ENCODE measurements around the gene SLC25A5. TPM values are rescaled to one million over a fixed set of nuclear protein-coding genes. Genes with fewer than 3 reads are reported as not detected.
A peak's percentile ranks its signal among the peaks of the same experiment; 100 is the strongest.
"Not testable (repeated sequence)": the region's sequence is repeated elsewhere in the genome, so short reads cannot be mapped to it uniquely, and the experiment has no call there.

Gene SLC25A5
- total RNA-seq, 2 experiments from 2014 or later, result 627 to 652 TPM

DNA sequence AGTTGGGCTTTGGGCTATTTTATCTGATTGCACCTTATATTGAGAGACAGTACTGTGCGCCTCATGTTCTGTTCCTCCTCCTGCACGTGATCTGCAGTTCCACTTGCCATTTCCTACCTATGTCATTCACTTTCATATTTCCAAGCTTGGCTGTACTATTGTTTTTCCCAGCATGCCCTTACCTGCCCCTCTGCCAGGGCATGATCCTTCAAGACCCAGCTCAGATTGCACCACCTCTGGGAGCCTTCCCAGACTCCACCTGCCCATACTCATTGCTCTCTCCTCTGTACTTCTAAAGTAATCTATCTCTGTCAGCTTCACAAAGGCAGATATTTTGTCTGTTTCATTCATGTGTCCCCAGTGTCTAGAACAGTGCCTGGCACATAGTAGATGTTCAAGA, 11.6 kb downstream of the SLC25A5 start:
- peaks cover 18% of the 10 kb centered on the region for H3K4me1 Mint-ChIP-seq (ENCODE audit: low read depth)
- no peak overlapping the region for H3K27ac Mint-ChIP-seq
- H3K36me3 Mint-ChIP-seq, result no peaks in the 10 kb centered on the region
- H3K4me3 Mint-ChIP-seq, result no peak overlapping the region
- ChIA-PET POLR2A (no interaction called here), CTCF (no interaction called here)
- DNase-seq, result no peak
- H3K27me3 Mint-ChIP-seq, result no peaks in the 10 kb centered on the region
- H3K9me3 Mint-ChIP-seq, result no peaks in the 10 kb centered on the region
- intact Hi-C loops (cut with micrococcal nuclease), result no loop called here

DNA sequence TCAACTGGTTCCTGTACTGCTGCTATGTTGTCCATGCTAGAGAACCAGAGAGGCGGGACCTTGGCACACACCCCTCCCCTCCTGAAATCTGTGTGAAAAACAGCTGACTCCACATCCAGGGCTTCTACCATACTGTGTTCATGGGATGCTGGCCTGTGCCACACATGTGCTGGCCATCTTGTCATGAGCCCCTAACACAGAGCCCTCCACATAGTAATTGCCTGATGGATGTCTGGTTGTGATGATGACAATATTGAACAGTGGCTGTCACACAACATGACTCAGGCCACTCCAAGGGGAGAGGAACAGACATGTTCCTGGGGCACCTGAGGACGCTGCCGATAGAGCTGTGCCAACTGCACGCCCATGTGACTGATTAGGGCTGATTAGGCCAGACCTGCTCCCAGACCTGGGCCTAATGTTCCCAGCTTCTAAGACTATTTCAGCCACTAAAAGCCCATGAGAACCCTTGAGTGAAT, 13.1 kb downstream of the SLC25A5 start:
- no peak for DNase-seq
- Mint-ChIP-seq H3K36me3 (no peaks in the 10 kb centered on the region), H3K27ac (no peak overlapping the region), H3K9me3 (no peaks in the 10 kb centered on the region), H3K4me1 (ENCODE audit: low read depth) (peaks cover 6% of the 10 kb centered on the region), H3K4me3 (no peak overlapping the region), H3K27me3 (no peaks in the 10 kb centered on the region)
- intact Hi-C loops (cut with micrococcal nuclease), result no loop called here
- ChIA-PET CTCF (interaction anchor here (0.9 to 3.4 kb wide), 6 partner anchors 10 to 246 kb away, joined by 3 to 18 read pairs (median 9); partner anchors contain the start of gene SLC25A5), POLR2A (no interaction called here)

DNA sequence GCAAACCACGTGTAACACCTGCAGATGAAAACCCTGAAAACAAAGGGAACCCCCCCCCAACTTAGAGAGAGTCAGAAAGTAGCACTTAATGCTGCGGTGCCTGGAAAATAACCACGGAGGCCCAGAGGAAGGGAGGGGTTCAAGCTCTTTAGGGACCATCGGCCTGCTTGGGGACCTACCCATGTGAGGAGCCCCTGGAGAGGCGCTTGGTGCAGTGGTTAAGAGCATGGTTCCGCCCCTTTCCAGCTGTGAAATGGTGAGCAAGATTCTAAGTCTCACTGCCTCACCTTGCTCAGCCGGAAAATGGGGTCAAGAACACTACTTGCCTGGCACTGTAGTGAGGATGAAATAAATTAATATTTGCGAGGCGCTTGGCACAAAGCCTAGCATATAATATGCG, 13.8 kb downstream of the SLC25A5 start:
- Mint-ChIP-seq H3K4me1 (ENCODE audit: low read depth) (peaks cover 4% of the 10 kb centered on the region), H3K27me3 (no peaks in the 10 kb centered on the region), H3K4me3 (no peak overlapping the region), H3K36me3 (no peaks in the 10 kb centered on the region), H3K9me3 (no peaks in the 10 kb centered on the region), H3K27ac (no peak overlapping the region)
- CTCF ChIA-PET, result interaction anchor here (0.9 to 3.4 kb wide), 10 partner anchors 9 to 883 kb away, joined by 3 to 18 read pairs (median 5); partner anchors contain the start of gene SLC25A5
- POLR2A ChIA-PET, result no interaction called here
- intact Hi-C loops (cut with micrococcal nuclease), result loop anchor here (2.0 kb wide), 1 partner anchor 13 kb away; the partner anchor contains the start of gene SLC25A5
- DNase-seq, result no peak

DNA sequence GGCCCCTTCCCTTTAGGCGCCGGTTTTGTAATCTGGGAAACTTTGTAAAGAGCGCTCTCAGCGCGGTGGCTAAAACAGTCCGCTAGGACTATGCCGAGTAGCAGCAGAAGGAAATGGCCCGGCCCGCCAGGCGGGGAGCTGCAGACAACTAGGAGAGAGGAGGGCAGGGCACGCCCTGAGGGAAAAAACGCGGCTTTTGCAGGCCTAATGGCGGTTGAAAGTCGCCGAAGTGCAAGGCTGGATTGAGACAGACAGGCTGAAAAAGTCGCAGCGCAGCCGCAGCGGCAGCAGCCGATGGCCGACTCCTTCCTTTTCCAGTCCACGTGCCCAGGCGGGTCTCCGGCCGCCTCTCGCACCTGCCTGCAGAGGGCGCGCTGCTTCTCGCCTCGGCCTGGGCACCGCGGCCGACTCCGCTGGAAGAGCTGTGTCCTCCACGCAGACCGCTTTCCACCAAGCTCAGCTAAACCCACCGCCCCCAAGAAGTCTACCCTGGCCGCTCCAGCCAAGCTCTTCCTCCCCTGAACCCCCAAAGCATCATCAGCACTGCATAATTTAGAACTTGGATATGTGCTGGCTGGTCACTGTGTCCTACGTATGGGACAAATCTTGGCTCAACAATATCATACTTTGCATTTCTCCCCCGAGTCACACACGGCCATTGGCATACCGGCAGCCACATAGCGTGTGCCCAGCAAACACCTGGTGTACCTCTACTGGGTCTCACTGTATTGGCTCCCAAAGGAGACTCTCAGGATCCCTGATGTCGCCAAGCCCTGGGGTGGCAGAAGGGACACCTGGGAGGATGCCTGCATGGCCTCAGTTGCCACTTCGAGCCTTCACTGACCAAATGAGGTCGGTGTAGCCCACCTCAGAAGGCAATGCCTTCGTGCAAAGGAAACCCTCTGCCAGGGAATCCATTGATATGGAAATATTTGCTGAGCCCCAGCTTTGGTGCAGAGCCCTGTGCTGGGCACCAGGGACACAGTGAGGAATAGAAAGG, 14.5 kb downstream of the SLC25A5 start:
- peak overlapping the region; percentile 59 for H3K4me3 Mint-ChIP-seq
- ChIA-PET CTCF (interaction anchor here (0.6 to 3.4 kb wide), 25 partner anchors 8 to 882 kb away, joined by 3 to 18 read pairs (median 4); partner anchors contain the start of genes SLC25A5 and UPF3B), POLR2A (interaction anchor here (0.7 to 1.4 kb wide), 4 partner anchors 10 to 96 kb away, joined by 3 to 4 read pairs (median 3); partner anchors contain the start of gene SLC25A5)
- H3K36me3 Mint-ChIP-seq, result no peaks in the 10 kb centered on the region
- H3K4me1 Mint-ChIP-seq (ENCODE audit: low read depth), result peaks cover 4% of the 10 kb centered on the region
- DNase-seq, result peak; percentile 77
- intact Hi-C loops (cut with micrococcal nuclease), result loop anchor here (2.0 kb wide), 1 partner anchor 14 kb away; the partner anchor contains the start of gene SLC25A5
- no peaks in the 10 kb centered on the region for H3K27me3 Mint-ChIP-seq
- peak overlapping the region; percentile 45 for H3K27ac Mint-ChIP-seq
- no peaks in the 10 kb centered on the region for H3K9me3 Mint-ChIP-seq

DNA sequence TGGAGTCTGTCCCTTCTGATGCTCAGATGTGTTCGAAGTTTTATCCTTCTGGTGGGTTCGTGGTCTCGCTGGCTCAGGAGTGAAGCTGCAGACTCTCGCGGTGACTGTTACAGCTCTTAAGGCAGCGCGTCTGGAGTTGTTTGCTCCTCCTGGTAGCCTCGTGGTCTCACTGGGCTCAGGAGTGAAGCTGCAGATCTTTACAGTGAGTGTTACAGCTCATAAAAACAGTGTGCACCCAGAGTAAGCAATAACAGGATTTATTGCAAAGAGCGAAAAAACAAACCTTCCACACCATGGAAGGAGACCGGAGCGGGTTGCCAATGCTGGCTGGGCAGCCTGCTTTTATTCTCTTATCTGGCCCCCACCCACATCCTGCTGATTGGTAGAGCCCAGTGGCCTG, 18.5 kb downstream of the SLC25A5 start:
- Mint-ChIP-seq H3K27ac (no peak overlapping the region), H3K4me1 (ENCODE audit: low read depth) (peaks cover 4% of the 10 kb centered on the region), H3K9me3 (no peaks in the 10 kb centered on the region), H3K27me3 (no peaks in the 10 kb centered on the region), H3K36me3 (no peaks in the 10 kb centered on the region), H3K4me3 (no peak overlapping the region)
- intact Hi-C loops (cut with micrococcal nuclease), result no loop called here
- CTCF ChIA-PET, result no interaction called here
- POLR2A ChIA-PET, result no interaction called here
- no peak for DNase-seq

DNA sequence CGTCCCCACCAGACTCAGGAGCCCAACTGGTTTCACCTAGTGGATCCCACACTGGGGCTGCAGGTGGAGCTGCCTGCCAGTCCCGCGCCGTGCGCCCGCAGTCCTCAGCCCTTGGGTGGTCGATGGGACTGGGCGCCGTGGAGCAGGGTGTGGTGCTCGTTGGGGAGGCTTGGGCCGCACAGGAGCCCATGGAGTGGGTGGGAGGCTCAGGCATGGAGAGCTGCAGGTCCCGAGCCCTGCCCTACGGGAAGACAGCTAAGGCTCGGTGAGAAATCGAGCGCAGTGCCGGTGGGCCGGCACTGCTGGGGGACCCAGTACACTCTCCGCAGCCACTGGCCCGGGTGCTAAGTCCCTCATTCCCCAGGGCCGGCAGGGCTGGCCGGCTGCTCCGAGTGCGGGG, 19.5 kb downstream of the SLC25A5 start:
- H3K4me1 Mint-ChIP-seq (ENCODE audit: low read depth); H3K36me3 Mint-ChIP-seq; DNase-seq; H3K27me3 Mint-ChIP-seq; H3K9me3 Mint-ChIP-seq; H3K27ac Mint-ChIP-seq; H3K4me3 Mint-ChIP-seq; POLR2A ChIA-PET: not testable (repeated sequence)
- CTCF ChIA-PET, result interaction anchor here (1.1 to 1.4 kb wide), 3 partner anchors 20 to 236 kb away, joined by 3 to 7 read pairs (median 4); partner anchors contain the start of gene SLC25A5
- intact Hi-C loops (cut with micrococcal nuclease), result loop anchor here (1.0 kb wide), 1 partner anchor 25 kb away; no protein-coding TSS in a partner anchor

DNA sequence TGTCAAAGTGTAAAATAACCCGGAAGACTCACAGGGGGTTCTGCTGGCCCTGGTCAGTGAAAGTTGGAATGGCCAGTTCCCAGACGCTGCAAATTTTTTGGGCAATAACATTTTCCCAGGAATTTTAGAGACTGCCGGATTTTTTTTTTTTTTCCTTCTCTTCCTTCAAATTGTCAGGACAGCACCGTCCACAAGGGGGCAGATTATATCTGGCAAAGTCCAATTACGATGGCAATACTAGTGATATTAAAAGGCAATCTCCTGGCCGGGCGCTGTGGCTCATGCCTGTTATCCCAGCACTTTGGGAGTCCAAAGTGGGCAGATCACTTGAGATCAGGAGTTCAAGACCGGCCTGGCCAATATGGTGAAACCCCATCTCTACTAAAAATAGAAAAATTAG, 20.5 kb downstream of the SLC25A5 start:
- peak; percentile 34 for DNase-seq
- Mint-ChIP-seq H3K4me3 (no peak overlapping the region), H3K4me1 (ENCODE audit: low read depth) (no peaks in the 10 kb centered on the region), H3K36me3 (no peaks in the 10 kb centered on the region), H3K27me3 (no peaks in the 10 kb centered on the region), H3K9me3 (no peaks in the 10 kb centered on the region), H3K27ac (no peak overlapping the region)
- ChIA-PET CTCF (interaction anchor here (0.6 to 1.4 kb wide), 8 partner anchors 14 to 235 kb away, joined by 3 to 7 read pairs (median 4); partner anchors contain the start of gene SLC25A5), POLR2A (no interaction called here)
- intact Hi-C loops (cut with micrococcal nuclease), result loop anchor here (1.0 kb wide), 1 partner anchor 24 kb away; no protein-coding TSS in a partner anchor

DNA sequence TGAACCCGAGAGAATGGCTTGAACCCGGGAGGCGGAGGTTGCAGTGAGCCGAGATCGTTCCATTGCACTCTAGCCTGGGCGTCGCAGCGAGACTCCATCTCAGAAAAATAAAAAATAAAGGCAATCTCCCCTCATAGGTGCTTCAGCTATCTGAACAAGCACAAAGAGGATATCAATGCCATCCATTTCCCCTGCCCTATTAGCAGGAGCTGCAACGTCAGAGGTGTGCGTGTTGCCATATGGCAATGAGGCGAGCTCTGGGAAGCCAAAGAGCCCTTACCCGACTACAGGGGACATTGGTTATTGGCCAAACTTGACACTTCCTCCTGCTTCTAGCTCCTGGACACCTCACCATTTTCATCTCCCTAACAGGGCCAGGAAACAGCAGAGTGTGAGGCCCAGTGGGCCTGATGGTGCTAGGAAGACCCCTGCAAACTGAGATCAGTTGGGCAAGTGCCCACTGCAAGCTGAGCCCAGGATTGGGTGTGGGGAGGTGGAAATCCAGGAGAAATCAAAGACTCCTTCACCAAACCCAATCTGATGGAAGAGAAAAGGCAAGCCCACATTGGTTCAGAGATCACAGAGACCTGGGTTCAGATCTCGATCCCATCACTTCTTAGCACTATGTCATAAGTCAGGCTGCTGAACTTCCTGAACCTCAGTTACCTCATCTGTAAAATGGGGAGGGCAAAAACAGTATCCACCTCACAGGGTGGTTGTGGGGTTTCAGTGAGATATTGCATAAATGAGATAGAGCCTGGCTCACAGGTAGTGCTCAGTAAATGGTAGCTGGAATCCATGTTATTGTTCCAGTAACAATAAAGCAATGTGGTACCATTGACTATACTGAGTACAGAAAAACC, 21.2 kb downstream of the SLC25A5 start:
- Mint-ChIP-seq H3K27ac (no peak overlapping the region), H3K4me3 (no peak overlapping the region), H3K27me3 (no peaks in the 10 kb centered on the region), H3K9me3 (no peaks in the 10 kb centered on the region), H3K36me3 (no peaks in the 10 kb centered on the region), H3K4me1 (ENCODE audit: low read depth) (no peaks in the 10 kb centered on the region)
- CTCF ChIA-PET, result interaction anchor here (0.6 to 1.3 kb wide), 4 partner anchors 14 to 120 kb away, joined by 3 to 4 read pairs (median 4); no protein-coding TSS in a partner anchor
- POLR2A ChIA-PET, result no interaction called here
- intact Hi-C loops (cut with micrococcal nuclease), result no loop called here
- no peak for DNase-seq

DNA sequence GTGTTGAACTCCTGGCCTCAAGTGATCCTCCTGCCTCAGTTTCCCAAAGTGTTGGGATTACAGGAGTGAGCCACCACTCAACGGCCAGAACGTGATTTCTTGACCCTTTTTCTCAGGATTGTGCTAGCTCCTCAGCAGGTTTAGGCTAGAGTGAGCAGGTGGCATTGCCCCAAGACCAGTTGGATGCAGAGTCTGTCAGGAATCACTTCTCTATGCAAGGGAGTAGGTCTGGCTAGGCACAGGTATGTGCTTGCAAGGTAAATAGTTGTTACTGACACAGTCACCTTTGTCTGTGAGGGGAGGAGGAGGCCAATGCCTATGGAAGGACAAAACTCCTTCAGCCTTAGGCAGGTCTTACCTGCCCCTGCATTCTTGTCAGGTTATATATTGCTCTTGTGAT, 24.2 kb downstream of the SLC25A5 start:
- Mint-ChIP-seq H3K27ac (no peak overlapping the region), H3K27me3 (no peaks in the 10 kb centered on the region), H3K36me3 (no peaks in the 10 kb centered on the region), H3K4me3 (no peak overlapping the region), H3K9me3 (no peaks in the 10 kb centered on the region), H3K4me1 (ENCODE audit: low read depth) (peaks cover 15% of the 10 kb centered on the region)
- CTCF ChIA-PET, result no interaction called here
- POLR2A ChIA-PET, result no interaction called here
- DNase-seq, result no peak
- intact Hi-C loops (cut with micrococcal nuclease), result no loop called here

DNA sequence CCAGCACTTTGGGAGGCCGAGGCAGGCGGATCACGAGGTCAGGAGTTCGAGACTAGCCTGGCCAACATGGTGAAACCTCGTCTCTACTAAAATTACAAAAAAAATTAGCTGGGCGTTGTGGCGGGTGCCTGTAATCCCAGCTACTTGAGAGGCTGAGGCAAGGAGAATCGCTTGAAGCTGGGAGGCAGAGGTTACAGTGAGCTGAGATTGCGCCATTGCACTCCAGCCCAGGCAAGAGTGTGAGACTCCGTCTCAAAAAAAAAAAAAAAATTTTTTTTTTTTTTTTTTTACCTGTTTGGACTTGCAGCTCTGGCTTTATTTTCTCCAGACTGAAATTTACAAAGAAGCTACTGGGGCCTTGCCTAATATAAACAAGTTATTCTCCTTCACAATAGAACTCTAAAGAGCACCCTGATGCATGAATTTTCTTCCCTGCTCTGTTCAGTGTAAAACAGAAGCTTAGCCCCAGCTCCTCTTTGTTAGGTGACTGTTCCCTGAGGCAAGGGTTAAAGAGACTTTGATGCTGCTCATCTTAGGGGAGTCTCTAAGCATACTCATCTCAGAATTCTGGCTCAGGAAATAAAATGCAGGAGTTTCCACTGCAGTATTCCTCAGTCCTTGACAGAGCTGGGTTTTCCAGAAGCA, 25.7 kb downstream of the SLC25A5 start:
- H3K27me3 Mint-ChIP-seq; DNase-seq; H3K36me3 Mint-ChIP-seq; H3K9me3 Mint-ChIP-seq; H3K27ac Mint-ChIP-seq; intact Hi-C loops (cut with micrococcal nuclease); H3K4me3 Mint-ChIP-seq: not testable (repeated sequence)
- peaks cover 15% of the 10 kb centered on the region for H3K4me1 Mint-ChIP-seq (ENCODE audit: low read depth)
- POLR2A ChIA-PET, result interaction anchor here (0.6 kb wide), 1 partner anchor 291 kb away, joined by 4 read pairs; no protein-coding TSS in a partner anchor
- CTCF ChIA-PET, result interaction anchor here (0.6 to 1.5 kb wide), 3 partner anchors 11 to 257 kb away, joined by 3 to 8 read pairs (median 6); no protein-coding TSS in a partner anchor

All from activated CD4-positive, alpha-beta memory T cell treated with anti-CD3 and anti-CD28 coated beads for 36 hours (primary cell).